ENCODE measurements around the gene NDUFB8. TPM values are rescaled to one million over a fixed set of nuclear protein-coding genes. Genes with fewer than 3 reads are reported as not detected.

NDUFB8 gene
- total RNA-seq, 1 experiment from 2014 or later = 399 TPM

- Histone ChIP-seq H3K9me3 (ENCODE audit: low read length) (no peaks in the 10 kb centered on the region), H4K20me1 (ENCODE audit: low read length) (no peaks in the 10 kb centered on the region), H3F3A (ENCODE audit: low read length, unreplicated experiment) (no peaks in the 10 kb centered on the region), H3K4me3 (ENCODE audit: low read length) (no peak overlapping the region), H3K4me2 (ENCODE audit: low read length) (no peak overlapping the region), H3K36me3 (ENCODE audit: low read depth, low read length) (no peaks in the 10 kb centered on the region), H3K4me1 (ENCODE audit: insufficient read depth, low read length) (no peaks in the 10 kb centered on the region), H3K9me2 (replicated peaks; ENCODE audit: low read length) (no peaks in the 10 kb centered on the region), H3K27ac (ENCODE audit: low read length) (no peak overlapping the region), H2AFZ (ENCODE audit: low read length) (no peak overlapping the region), H3K9ac (ENCODE audit: low read length) (no peak overlapping the region), H3K27me3 (ENCODE audit: low read length) (no peaks in the 10 kb centered on the region), H3K79me2 (ENCODE audit: low read length) (no peaks in the 10 kb centered on the region)
- TF ChIP-seq, protein P1, sequence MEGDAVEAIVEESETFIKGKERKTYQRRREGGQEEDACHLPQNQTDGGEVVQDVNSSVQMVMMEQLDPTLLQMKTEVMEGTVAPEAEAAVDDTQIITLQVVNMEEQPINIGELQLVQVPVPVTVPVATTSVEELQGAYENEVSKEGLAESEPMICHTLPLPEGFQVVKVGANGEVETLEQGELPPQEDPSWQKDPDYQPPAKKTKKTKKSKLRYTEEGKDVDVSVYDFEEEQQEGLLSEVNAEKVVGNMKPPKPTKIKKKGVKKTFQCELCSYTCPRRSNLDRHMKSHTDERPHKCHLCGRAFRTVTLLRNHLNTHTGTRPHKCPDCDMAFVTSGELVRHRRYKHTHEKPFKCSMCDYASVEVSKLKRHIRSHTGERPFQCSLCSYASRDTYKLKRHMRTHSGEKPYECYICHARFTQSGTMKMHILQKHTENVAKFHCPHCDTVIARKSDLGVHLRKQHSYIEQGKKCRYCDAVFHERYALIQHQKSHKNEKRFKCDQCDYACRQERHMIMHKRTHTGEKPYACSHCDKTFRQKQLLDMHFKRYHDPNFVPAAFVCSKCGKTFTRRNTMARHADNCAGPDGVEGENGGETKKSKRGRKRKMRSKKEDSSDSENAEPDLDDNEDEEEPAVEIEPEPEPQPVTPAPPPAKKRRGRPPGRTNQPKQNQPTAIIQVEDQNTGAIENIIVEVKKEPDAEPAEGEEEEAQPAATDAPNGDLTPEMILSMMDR (conservative IDR thresholded peaks at IDR 0.05; ENCODE audit: low read depth, low read length) = no peak
- intact Hi-C loops (cut with micrococcal nuclease) = loop anchor here (10.0 kb wide), 1 partner anchor 314 kb away; no protein-coding TSS in a partner anchor
- ATAC-seq (no peak), DNase-seq (no peak)
- POLR2A ChIA-PET (ENCODE audit: unreplicated experiment) = interaction anchor here (0.6 kb wide), 1 partner anchor 50 kb away, joined by 8 read pairs; no protein-coding TSS in a partner anchor
- CTCF ChIA-PET = interaction anchor here (0.6 kb wide), 1 partner anchor 145 kb away, joined by 4 read pairs; no protein-coding TSS in a partner anchor
- no TSS peak for BruUV-seq (replicated peaks)
Observed at GRCh38 chr10:100561005-100561404, 31.3 kb upstream of the NDUFB8 start.

- intact Hi-C loops (cut with micrococcal nuclease) = loop anchor here (10.0 kb wide), 1 partner anchor 315 kb away; no protein-coding TSS in a partner anchor
- TF ChIP-seq, protein P1 (conservative IDR thresholded peaks at IDR 0.05; ENCODE audit: low read depth, low read length) = no peak
- TF ChIP-seq EZH2 (IDR thresholded peaks at IDR 0.05; ENCODE audit: low read length, unreplicated experiment) (no peak), EZH2phosphoT487 (IDR thresholded peaks at IDR 0.05; ENCODE audit: borderline replicate concordance, low read length) (no peak)
- CTCF ChIA-PET = no interaction called here
- Histone ChIP-seq H3K9me2 (replicated peaks; ENCODE audit: low read length) (no peaks in the 10 kb centered on the region), H3K4me1 (ENCODE audit: insufficient read depth, low read length) (no peaks in the 10 kb centered on the region), H3K9me3 (ENCODE audit: low read length) (no peaks in the 10 kb centered on the region), H3K27ac (ENCODE audit: low read length) (no peak overlapping the region), H3K9ac (ENCODE audit: low read length) (no peak overlapping the region), H4K20me1 (ENCODE audit: low read length) (no peaks in the 10 kb centered on the region), H3K4me3 (ENCODE audit: low read length) (no peak overlapping the region), H3F3A (ENCODE audit: low read length, unreplicated experiment) (no peaks in the 10 kb centered on the region), H2AFZ (ENCODE audit: low read length) (no peak overlapping the region), H3K4me2 (ENCODE audit: low read length) (no peak overlapping the region), H3K27me3 (ENCODE audit: low read length) (no peaks in the 10 kb centered on the region), H3K79me2 (ENCODE audit: low read length) (no peaks in the 10 kb centered on the region), H3K36me3 (ENCODE audit: low read depth, low read length) (no peaks in the 10 kb centered on the region)
- BruUV-seq (replicated peaks) = no TSS peak
- DNase-seq (no peak), ATAC-seq (no peak)
- POLR2A ChIA-PET (ENCODE audit: unreplicated experiment) = no interaction called here
Observed at GRCh38 chr10:100560248-100560647, 30.6 kb upstream of the NDUFB8 start.

- H3K9me3 ChIP-seq (ENCODE audit: low read length) = no peaks in the 10 kb centered on the region
- no peak overlapping the region for H3K27ac ChIP-seq (ENCODE audit: low read length)
- no peaks in the 10 kb centered on the region for H3K4me1 ChIP-seq (ENCODE audit: insufficient read depth, low read length)
- TF ChIP-seq EZH2phosphoT487 (IDR thresholded peaks at IDR 0.05; ENCODE audit: borderline replicate concordance, low read length) (no peak), EZH2 (IDR thresholded peaks at IDR 0.05; ENCODE audit: low read length, unreplicated experiment) (no peak)
- TF ChIP-seq, protein P1 (conservative IDR thresholded peaks at IDR 0.05; ENCODE audit: low read depth, low read length) = no peak
- no peaks in the 10 kb centered on the region for H3K27me3 ChIP-seq (ENCODE audit: low read length)
- H3K4me3 ChIP-seq (ENCODE audit: low read length) = no peak overlapping the region
- H3K9me2 ChIP-seq (replicated peaks; ENCODE audit: low read length) = no peaks in the 10 kb centered on the region
- intact Hi-C loops (cut with micrococcal nuclease) = no loop called here
- POLR2A ChIA-PET (ENCODE audit: unreplicated experiment) = no interaction called here
- no peak overlapping the region for H3K4me2 ChIP-seq (ENCODE audit: low read length)
- no peaks in the 10 kb centered on the region for H3K36me3 ChIP-seq (ENCODE audit: low read depth, low read length)
- ATAC-seq (no peak), DNase-seq (no peak)
- H3F3A ChIP-seq (ENCODE audit: low read length, unreplicated experiment) = no peaks in the 10 kb centered on the region
- no peaks in the 10 kb centered on the region for H3K79me2 ChIP-seq (ENCODE audit: low read length)
- CTCF ChIA-PET = no interaction called here
- H2AFZ ChIP-seq (ENCODE audit: low read length) = no peak overlapping the region
- H4K20me1 ChIP-seq (ENCODE audit: low read length) = no peaks in the 10 kb centered on the region
- no TSS peak for BruUV-seq (replicated peaks)
- H3K9ac ChIP-seq (ENCODE audit: low read length) = no peak overlapping the region
Observed at GRCh38 chr10:100554902-100555301, 25.2 kb upstream of the NDUFB8 start.

All from PC-3 (cell line).